GM19023 (cell line): ENCODE measurements around the gene IRAK3.

ENCODE experiments used
- ATAC-seq: cut with Tn5 transposase; IDR thresholded peaks from one replicate; pipeline ENCODE4 v1.9.1; 2021; ENCODE audit warnings: mild to moderate bottlenecking, moderate library complexity; ENCODE audit not compliant: unreplicated experiment

The IRAK3 gene

GRCh38 chr12:66301944-66302826 is 113.2 kb downstream of the IRAK3 start, which contains the start of gene HELB:
Gene HELB (plus strand): TSS chr12:66302493. CDS start chr12:66302604, 111 bp downstream.
- peak; percentile 94 for ATAC-seq

- ATAC-seq: no peak
These were observed 113.8 kb downstream of the IRAK3 start for GRCh38 chr12:66302827-66303169.

DNA sequence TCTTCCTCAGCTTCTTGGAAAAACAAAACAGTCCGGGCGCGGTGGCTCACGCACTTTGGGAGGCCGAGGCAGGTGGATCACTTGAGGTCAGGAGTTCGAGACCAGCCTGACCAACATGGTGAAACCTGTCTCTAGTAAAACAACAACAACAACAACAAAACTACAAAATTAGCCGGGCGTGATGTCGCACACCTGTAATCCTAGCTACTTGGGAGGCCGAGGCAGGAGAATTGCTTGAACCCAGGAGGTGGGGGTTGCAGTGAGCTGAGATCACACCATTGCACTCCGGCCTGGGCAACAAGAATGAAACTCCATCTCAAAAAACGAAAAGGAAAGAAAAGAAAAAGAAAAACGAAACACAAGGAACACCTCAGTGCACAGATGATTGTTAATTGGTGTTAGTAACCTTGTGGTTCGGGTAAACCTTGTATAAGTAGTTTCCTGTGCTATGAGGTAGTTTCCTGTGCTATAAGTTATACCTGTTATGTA is 114.3 kb downstream of the IRAK3 start:
- ATAC-seq: peak; percentile 28
